ENCODE measurements around the gene RAB36.

The RAB36 gene

DNA sequence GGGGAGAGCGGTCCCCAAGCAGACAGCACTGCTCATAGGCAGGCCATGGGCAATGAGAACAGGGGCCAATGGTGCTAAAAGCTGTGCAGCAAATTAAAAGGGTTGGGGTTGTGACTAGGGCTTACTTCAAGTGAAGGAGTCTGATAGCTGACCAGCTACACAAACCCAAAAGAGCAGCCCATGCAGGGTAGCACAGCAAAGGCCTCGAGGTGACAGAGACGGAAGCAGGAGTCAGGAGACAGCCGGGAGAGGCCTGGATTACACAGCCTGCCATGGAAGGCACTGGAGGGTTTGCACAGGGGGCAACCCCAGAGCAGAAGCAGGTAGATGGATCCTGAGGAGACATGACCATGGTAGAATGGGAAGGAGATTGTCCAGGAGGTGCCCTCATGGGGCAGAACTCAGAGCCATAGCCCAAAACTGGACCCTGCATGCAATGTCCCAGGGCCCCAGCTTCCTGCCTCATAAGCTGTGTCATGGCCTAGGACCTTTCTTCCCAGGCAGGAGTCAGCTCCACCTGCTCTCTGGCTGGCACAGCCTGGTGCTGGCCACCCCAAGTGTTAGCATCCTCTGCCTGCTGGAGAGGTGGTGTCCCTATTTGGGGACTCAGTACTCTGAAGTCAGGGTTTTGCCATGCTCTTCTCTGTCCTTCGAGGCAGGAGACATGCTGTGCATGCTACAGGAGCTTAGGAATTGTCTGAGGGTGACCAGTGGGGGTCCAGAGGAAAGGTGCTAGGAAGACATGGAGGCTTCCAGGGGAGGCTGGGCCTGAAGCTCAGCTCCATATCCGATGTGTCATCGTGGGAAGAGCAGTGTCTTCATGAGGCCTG is 36.8 kb upstream of the RAB36 start:
- no peak for DNase-seq (ENCODE audit: low read depth, low spot score)

DNA sequence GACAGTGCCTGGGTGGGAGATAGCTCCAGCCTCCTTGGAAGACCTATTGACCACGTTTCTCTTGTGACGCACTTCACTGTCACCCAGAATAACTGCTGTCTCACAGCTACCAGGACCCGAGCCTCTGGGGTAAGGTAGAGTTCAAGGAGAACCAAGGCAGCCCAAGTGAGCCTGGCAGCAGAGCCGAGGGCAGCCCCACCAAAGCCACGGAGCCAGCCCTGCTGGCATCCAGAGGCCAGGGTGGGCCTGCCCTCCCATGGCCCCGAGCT is 36.3 kb upstream of the RAB36 start:
- DNase-seq (ENCODE audit: low read depth, low spot score), result no peak

GRCh38 chr22:23109441-23109978 is 35.8 kb upstream of the RAB36 start:
- DNase-seq (ENCODE audit: low read depth, low spot score), result no peak

GRCh38 chr22:23110190-23110921 is 34.9 kb upstream of the RAB36 start:
- DNase-seq (ENCODE audit: low read depth, low spot score), result no peak

GRCh38 chr22:23110922-23111527 is 34.3 kb upstream of the RAB36 start:
- DNase-seq (ENCODE audit: low read depth, low spot score), result no peak

DNA sequence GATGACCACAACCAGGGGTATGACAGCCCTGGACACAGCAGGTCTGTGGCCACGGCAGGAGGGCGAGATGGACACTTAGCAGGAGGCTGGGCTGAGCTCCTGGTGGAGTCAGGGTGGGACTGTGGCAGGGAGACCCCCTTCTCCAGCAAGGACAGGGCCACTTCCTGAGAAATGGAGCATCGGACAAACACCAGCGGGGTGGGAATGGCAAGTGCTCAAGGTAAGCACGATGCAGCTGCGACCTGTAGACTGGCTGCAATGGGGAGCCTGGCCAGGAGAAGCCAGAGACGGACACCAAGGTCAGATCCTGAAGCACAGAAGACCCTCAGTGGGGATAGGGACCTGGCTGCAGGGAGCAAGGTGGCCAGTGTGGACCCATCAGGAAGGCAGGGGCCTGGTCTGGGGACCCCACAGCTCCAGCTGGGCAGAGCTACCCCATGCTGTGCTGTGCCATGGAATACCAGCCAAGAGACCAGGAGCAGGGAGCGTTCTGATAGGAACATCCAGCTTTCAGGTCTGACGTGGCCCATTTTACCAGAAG is 32.7 kb upstream of the RAB36 start:
- no peak for DNase-seq (ENCODE audit: low read depth, low spot score)

DNA sequence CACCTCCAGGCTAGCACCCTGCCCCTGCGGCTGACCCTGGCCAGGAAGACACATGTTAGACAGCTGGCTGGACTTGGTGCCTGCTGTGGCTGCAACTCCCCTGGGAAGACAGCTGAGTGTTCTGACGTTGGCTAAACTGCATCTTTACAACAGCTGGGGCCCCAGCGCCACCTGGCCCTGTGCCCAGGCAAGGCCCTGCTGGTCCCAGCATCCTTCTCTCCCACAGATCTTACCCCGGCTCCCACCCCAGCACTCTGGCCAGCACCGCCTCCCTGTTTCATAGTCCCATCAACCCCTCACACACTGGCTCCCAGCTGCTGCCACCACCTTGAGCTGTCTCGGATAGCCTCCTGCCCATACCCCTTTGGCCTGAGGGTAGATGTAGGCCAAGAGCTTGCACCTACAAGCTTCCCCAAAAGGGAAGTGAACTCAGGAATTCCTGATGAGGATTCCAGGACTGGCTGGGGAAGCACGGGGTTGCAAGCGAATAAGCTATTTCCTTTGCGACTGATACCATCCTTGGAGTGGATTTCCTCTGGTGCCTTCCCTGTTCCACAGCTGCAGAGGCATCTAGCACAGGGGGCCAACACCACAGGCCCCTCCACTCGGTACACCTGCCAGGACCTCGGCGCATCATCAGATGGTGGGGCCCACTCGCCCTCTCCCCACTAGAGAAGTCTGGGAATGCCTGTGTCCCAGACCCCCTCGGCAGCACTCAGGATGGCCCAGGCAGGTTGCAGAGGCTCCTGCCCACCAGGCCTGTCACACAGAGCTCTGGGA is 32.0 kb upstream of the RAB36 start:
- no peak for DNase-seq (ENCODE audit: low read depth, low spot score)

- DNase-seq (ENCODE audit: low read depth, low spot score), result no peak
Observed at GRCh38 chr22:23113847-23114720, 31.2 kb upstream of the RAB36 start.

- no peak for DNase-seq (ENCODE audit: low read depth, low spot score)
Observed at GRCh38 chr22:23114721-23115020, 30.6 kb upstream of the RAB36 start.

GRCh38 chr22:23115369-23115768 is 29.9 kb upstream of the RAB36 start:
- no peak for DNase-seq (ENCODE audit: low read depth, low spot score)

GRCh38 chr22:23115825-23116494 is 29.3 kb upstream of the RAB36 start:
- DNase-seq (ENCODE audit: low read depth, low spot score), result no peak

DNA sequence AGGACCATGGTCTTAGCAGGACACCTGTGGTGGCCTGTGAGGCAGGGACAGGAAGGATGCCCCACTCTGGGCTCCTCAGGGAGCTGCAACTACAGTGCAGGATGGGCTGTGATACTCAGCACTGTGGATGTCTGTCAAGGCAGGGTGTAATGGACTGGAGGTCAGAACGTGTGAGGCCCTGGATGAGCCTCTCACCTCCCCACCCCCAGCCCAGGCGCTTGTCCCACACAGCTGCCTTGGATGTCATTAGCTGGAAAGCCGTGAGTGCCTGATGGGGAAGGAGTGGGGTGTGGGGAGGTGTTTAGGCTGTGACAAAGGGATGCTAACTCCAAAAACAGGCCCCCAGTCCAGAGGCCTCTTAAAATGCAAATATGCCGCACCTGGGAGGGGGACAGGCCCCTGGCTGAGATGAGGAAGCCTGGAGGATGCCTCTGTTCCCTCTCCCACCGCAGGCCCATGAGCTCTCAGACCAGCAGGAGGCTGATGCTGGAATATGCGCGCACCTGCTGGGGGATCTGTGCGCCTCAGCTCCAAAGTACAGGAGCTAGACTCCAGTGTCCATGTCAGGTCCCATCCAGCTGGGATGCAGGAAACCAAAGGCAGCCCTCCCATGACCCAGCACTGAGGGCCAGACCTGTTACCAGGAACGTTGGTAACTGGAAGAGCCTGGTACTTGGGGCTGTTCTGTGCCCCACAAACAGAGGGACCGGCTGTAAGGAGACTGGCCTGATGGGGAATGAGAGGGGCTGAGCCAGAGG is 28.6 kb upstream of the RAB36 start:
- no peak for DNase-seq (ENCODE audit: low read depth, low spot score)

DNA sequence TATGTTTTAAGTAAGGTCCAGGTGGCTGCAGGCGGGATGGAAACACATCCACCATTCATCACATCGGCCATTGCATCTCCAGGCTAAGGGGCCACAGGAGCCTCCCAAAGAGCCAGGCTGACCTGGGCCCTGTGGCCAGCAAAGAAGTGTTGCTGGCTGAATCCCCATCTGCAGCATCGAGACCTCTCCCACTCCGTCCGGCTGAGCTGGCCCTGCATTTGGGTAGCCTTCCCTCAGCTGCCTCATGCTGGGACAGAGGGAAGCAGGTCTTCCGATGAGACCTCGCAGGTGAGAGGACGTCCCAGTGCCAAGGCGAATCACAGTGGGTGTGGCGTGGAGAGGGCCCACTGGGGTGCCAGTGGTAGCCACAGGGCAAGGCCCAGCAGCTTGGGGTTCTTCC is 28.0 kb upstream of the RAB36 start:
- DNase-seq (ENCODE audit: low read depth, low spot score), result no peak

DNA sequence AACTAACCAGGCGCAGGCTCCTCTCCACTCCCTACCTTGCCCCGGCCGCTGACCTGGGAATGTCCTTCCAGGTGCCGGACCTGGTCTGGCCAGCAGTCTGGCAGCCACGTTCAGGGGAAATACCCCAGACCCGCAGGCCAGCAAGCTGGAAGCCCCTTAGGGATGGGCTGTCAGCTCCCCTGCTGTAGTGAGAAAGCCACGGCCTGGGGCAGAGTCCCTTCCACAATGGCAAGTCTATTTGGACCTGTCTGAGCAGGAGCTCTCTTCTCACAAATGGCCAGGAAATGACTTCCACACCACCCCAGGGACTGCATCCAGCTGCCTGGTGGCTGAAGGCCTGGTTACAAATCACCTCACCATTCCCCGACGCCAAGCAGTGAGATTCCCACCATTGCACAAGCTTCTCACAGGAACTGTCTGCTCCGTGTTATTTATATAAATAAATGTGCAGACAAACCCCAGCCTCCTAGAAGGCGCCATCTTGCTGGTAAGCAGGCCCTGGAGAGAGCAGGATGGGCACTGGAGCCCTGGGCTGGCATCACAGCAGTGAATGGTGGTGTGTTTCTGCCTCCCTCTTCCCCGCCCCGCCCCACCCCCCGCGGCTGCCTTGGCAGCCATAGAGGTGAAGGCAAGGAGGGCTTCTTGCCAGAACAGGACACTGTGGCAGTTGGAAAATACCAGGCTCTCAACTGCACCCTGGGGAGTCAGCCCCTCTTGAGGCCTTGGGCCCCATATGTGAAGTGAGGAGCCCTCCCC is 27.2 kb upstream of the RAB36 start:
- DNase-seq (ENCODE audit: low read depth, low spot score), result no peak

- DNase-seq (ENCODE audit: low read depth, low spot score), result no peak
Observed at GRCh38 chr22:23118647-23119493, 26.4 kb upstream of the RAB36 start.

DNA sequence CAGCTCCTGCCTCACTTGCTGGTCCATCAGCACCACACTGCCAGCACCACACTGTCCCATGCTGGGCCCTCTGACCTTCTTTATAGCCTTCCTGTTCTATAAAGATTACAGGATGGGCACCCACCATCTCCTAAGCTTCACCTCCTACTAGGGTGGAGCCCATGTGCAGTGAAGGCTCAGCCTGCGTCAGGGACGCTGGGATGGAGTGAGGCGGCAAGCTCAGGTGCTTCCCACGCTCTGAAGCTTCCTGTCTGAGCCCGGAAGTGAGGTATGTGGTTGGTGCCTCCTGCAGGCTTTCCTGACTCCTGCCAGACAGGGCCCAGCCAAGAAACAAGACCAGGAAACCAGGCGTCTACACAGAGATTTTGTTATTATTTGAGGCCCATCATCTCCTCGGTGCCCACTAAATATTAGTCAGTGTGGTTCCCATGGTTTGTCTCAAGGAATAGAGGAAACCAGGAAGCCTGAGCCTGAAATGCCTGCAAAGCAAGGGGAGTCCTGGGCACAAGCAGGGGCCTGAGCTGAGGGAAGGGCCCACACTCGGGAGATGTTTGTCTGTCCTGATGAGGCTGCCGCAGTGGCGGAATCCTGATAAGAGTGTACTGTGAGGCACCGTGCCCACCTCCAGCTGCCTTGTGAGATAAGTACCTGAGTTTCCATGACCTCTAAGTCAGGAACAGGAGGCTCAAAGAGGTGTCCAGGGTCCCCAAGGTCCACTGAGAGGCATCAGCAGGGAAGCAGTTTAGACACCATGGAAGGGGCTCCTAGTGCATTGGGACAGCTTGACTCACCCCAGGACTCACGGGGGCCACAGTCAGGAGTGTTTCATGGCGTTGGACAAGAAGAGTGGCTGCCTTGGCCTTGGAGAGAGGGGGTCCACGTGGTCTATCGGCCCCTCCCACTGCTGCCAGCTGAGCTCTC is 25.5 kb upstream of the RAB36 start:
- DNase-seq (ENCODE audit: low read depth, low spot score), result peak; percentile 10

- DNase-seq (ENCODE audit: low read depth, low spot score), result no peak
Observed at GRCh38 chr22:23120415-23120899, 24.8 kb upstream of the RAB36 start.
